HepG2 (cell line): ENCODE results near the gene ZBTB22. TPM values are rescaled to one million over a fixed set of nuclear protein-coding genes. Genes with fewer than 3 reads are reported as not detected.

Source experiments
- CBX2 ChIP-seq, 2 experiments: fragments of 200-600 bp in 1 of 2; sonication (generic); formaldehyde crosslinking in 1 of 2; IDR thresholded peaks; 2 replicates each; pipeline versions ENCODE4 v1.7.0 to v1.8.1; 2018 to 2022; ENCODE audit warnings: low read depth in 2 of 2, low read length in 1 of 2, mild to moderate bottlenecking in 1 of 2, missing genetic modification reagents in 1 of 2
- FOXJ3 ChIP-seq: sonication (generic); formaldehyde crosslinking; IDR thresholded peaks from 2 replicates; pipeline ENCODE4 v1.4.0; 2020; ENCODE audit warnings: missing genetic modification reagents, mild to moderate bottlenecking, borderline replicate concordance
- FOXK2 ChIP-seq: fragments of 450-650 bp; IDR thresholded peaks from 2 replicates; pipeline ENCODE4 v1.6.1; 2016
- GFI1 ChIP-seq: sonication (generic); formaldehyde crosslinking; IDR thresholded peaks from 2 replicates; pipeline ENCODE4 v1.5.0; 2020; ENCODE audit warnings: missing genetic modification reagents, mild to moderate bottlenecking, borderline replicate concordance
- HIVEP1 ChIP-seq: sonication (generic); formaldehyde crosslinking; IDR thresholded peaks from 2 replicates; pipeline ENCODE4 v1.4.0; 2020; ENCODE audit warnings: mild to moderate bottlenecking, missing genetic modification reagents
- IRF1 ChIP-seq: sonication (generic); formaldehyde crosslinking; IDR thresholded peaks from 2 replicates; pipeline ENCODE4 v1.4.0; 2020; ENCODE audit warnings: low read depth, mild to moderate bottlenecking, missing genetic modification reagents
- MBNL3 ChIP-seq: fragments of 250-450 bp; sonication (Bioruptor Pico); conservative IDR thresholded peaks from 2 replicates; pipeline ENCODE4 v1.8.0; 2022; ENCODE audit warnings: mild to moderate bottlenecking, inconsistent platforms
- PITX1 ChIP-seq: sonication (generic); formaldehyde crosslinking; IDR thresholded peaks from 2 replicates; pipeline ENCODE4 v1.5.1; 2020; ENCODE audit warnings: mild to moderate bottlenecking, missing genetic modification reagents
- POGK ChIP-seq: sonication (generic); formaldehyde crosslinking; conservative IDR thresholded peaks from 2 replicates; pipeline ENCODE4 v1.8.0; 2022; ENCODE audit warnings: mild to moderate bottlenecking, moderate library complexity, missing genetic modification reagents
- POLR2A ChIP-seq, 2 experiments: IDR thresholded peaks; 2 replicates each; pipeline ENCODE4 v1.6.1; 2011; ENCODE audit warnings: low read depth in 2 of 2, low read length in 2 of 2, mild to moderate bottlenecking in 1 of 2, moderate library complexity in 1 of 2; ENCODE audit not compliant: insufficient read depth in 1 of 2
- POLR2AphosphoS5 ChIP-seq: IDR thresholded peaks from 2 replicates; pipeline ENCODE4 v1.6.1; 2012; ENCODE audit warnings: low read depth, low read length
- POLR2G ChIP-seq: fragments of 200-400 bp; formaldehyde crosslinking; IDR thresholded peaks from 2 replicates; pipeline ENCODE4 v1.6.1; 2018; ENCODE audit warnings: mild to moderate bottlenecking, low read depth, low read length, moderate library complexity
- RAD21 ChIP-seq: fragments of 450-650 bp; formaldehyde crosslinking; IDR thresholded peaks from 2 replicates; pipeline ENCODE4 v1.5.0; 2020; ENCODE audit warnings: mild to moderate bottlenecking
- REL ChIP-seq: sonication (generic); formaldehyde crosslinking; conservative IDR thresholded peaks from 2 replicates; pipeline ENCODE4 v1.8.0; 2022; ENCODE audit warnings: mild to moderate bottlenecking, missing genetic modification reagents, moderate library complexity
- TBX2 ChIP-seq: sonication (generic); formaldehyde crosslinking; IDR thresholded peaks from 2 replicates; pipeline ENCODE4 v1.5.0; 2020; ENCODE audit warnings: missing genetic modification reagents, mild to moderate bottlenecking, borderline replicate concordance
- ZBTB7A ChIP-seq: sonication (generic); formaldehyde crosslinking; IDR thresholded peaks from 2 replicates; pipeline ENCODE4 v1.8.0; 2022; ENCODE audit warnings: mild to moderate bottlenecking, missing genetic modification reagents
- ZFX ChIP-seq: sonication (generic); formaldehyde crosslinking; IDR thresholded peaks from 2 replicates; pipeline ENCODE4 v1.4.0; 2020; ENCODE audit warnings: mild to moderate bottlenecking, low read depth, missing genetic modification reagents, moderate library complexity
- ZNF20 ChIP-seq: sonication (generic); formaldehyde crosslinking; IDR thresholded peaks from 2 replicates; pipeline ENCODE4 v1.4.0; 2020; ENCODE audit warnings: mild to moderate bottlenecking, moderate library complexity, missing genetic modification reagents
- ZNF251 ChIP-seq: sonication (generic); formaldehyde crosslinking; IDR thresholded peaks from 2 replicates; pipeline ENCODE4 v1.9.0; 2021; ENCODE audit warnings: mild to moderate bottlenecking, missing genetic modification reagents
- ZNF326 ChIP-seq: sonication (generic); formaldehyde crosslinking; IDR thresholded peaks from 2 replicates; pipeline ENCODE4 v1.4.0; 2020; ENCODE audit warnings: missing genetic modification reagents, borderline replicate concordance
- ZNF501 ChIP-seq: sonication (generic); formaldehyde crosslinking; IDR thresholded peaks from 2 replicates; pipeline ENCODE4 v1.5.1; 2020; ENCODE audit warnings: mild to moderate bottlenecking, moderate library complexity, missing genetic modification reagents
- ZNF674 ChIP-seq: sonication (generic); formaldehyde crosslinking; IDR thresholded peaks from 2 replicates; pipeline ENCODE4 v1.5.0; 2020; ENCODE audit warnings: low read depth, mild to moderate bottlenecking, missing genetic modification reagents
- ZNF816 ChIP-seq: sonication (generic); formaldehyde crosslinking; IDR thresholded peaks from 2 replicates; pipeline ENCODE4 v1.8.0; 2022; ENCODE audit warnings: missing genetic modification reagents, mild to moderate bottlenecking, borderline replicate concordance
- ZSCAN31 ChIP-seq: sonication (generic); formaldehyde crosslinking; IDR thresholded peaks from 2 replicates; pipeline ENCODE4 v1.5.0; 2020; ENCODE audit warnings: low read depth, mild to moderate bottlenecking, missing genetic modification reagents
- polyA plus RNA-seq, 8 experiments: library from polyadenylated mRNA; depleted of rRNA in 3 of 8; stranded (reverse) in 7 of 8; unstranded in 1 of 8; fragments of >200 nt; fragmentation: Illumina TruSeq in 4 of 8; extraction: Trizol in 4 of 8; gene quantifications; 2 replicates each; pipeline versions ENCODE4 v1.2.1 to v1.2.3, GENCODE V29; 2011 to 2016; ENCODE audit warnings: low read depth in 4 of 8, missing spikeins in 1 of 8, mixed read lengths in 1 of 8; ENCODE audit not compliant: insufficient read depth in 1 of 8
- total RNA-seq, 5 experiments: library from RNA; depleted of rRNA; stranded (reverse); fragments of >200 nt; fragmentation: Illumina TruSeq; extraction: Trizol; gene quantifications; 2 replicates each; pipeline ENCODE4 v1.2.3, GENCODE V29; 2016; ENCODE audit warnings: low read depth in 1 of 5
- TF ChIP-seq, protein P1 (sequence below): sonication (generic); formaldehyde crosslinking; IDR thresholded peaks from 2 replicates; pipeline ENCODE4 v1.4.0; 2020; ENCODE audit warnings: mild to moderate bottlenecking, missing genetic modification reagents
- TF ChIP-seq, protein P2 (sequence below): conservative IDR thresholded peaks from 2 replicates; pipeline ENCODE4 v1.6.1; 2018; ENCODE audit warnings: missing genetic modification reagents

The ZBTB22 gene
- total and polyA plus RNA-seq, 2 of the 13 experiments (the other 11 are each of a cell fraction or from before 2014, with no cell fraction given) = 8.0 to 10.6 TPM

DNA sequence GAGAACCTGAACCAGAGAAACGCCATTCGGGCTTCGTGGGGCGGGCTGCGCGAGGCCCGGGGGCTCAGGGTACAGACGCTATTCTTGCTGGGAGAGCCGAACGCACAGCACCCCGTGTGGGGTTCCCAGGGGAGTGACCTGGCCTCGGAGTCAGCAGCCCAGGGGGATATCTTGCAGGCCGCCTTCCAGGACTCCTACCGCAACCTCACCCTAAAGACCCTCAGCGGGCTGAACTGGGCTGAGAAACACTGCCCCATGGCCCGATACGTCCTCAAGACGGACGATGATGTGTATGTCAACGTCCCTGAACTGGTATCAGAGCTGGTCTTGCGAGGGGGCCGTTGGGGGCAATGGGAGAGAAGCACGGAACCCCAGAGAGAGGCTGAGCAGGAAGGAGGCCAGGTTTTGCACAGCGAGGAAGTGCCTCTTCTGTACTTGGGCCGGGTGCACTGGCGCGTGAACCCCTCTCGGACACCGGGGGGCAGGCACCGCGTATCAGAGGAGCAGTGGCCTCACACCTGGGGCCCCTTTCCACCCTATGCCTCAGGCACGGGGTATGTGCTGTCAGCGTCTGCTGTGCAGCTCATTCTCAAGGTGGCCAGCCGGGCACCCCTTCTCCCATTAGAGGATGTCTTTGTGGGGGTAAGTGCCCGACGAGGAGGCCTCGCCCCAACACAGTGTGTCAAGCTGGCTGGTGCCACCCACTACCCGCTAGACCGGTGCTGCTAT is 39.7 kb downstream of the ZBTB22 start (continued):
- TF ChIP-seq, protein P1, sequence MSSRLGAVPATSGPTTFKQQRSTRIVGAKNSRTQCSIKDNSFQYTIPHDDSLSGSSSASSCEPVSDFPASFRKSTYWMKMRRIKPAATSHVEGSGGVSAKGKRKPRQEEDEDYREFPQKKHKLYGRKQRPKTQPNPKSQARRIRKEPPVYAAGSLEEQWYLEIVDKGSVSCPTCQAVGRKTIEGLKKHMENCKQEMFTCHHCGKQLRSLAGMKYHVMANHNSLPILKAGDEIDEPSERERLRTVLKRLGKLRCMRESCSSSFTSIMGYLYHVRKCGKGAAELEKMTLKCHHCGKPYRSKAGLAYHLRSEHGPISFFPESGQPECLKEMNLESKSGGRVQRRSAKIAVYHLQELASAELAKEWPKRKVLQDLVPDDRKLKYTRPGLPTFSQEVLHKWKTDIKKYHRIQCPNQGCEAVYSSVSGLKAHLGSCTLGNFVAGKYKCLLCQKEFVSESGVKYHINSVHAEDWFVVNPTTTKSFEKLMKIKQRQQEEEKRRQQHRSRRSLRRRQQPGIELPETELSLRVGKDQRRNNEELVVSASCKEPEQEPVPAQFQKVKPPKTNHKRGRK (CRISPR knock-in tag) = no peak
- TF ChIP-seq POLR2AphosphoS5 (peak; percentile 17; the same call in 1 of the 2 replicates), ZNF501 (CRISPR knock-in tag) (0 out of 2 replicates have a peak, but pooled peaks have one; percentile 28), ZNF251 (CRISPR knock-in tag) (no peak), FOXJ3 (CRISPR knock-in tag) (no peak), POLR2G (peak; percentile 76), HIVEP1 (CRISPR knock-in tag) (peak; percentile 10; the same call in 1 of the 2 replicates), ZSCAN31 (CRISPR knock-in tag) (no peak), IRF1 (no peak), ZBTB7A (CRISPR knock-in tag) (peak; percentile 58; the same call in 1 of the 2 replicates), GFI1 (CRISPR knock-in tag) (no peak), CBX2 (IDR thresholded peaks at IDR 0.05; ENCODE audit: low read depth, low read length) (no peak), CBX2 (CRISPR knock-in tag; IDR thresholded peaks at IDR 0.05; ENCODE audit: low read depth) (no peak), MBNL3 (CRISPR knock-in tag) (no peak), POGK (CRISPR knock-in tag) (no peak), ZNF816 (no peak), ZNF20 (no peak), REL (CRISPR knock-in tag) (no peak), ZFX (CRISPR knock-in tag) (no peak), RAD21 (CRISPR knock-in tag) (0 out of 2 replicates have a peak, but pooled peaks have one; percentile 8), FOXK2 (no peak), ZNF326 (CRISPR knock-in tag) (no peak), PITX1 (no peak), ZNF674 (no peak), TBX2 (CRISPR knock-in tag) (no peak), POLR2A (IDR thresholded peaks at IDR 0.05; ENCODE audit: insufficient read depth in 1 of 2, low read depth in 2 of 2, low read length in 2 of 2) (peak in 1 of 2 experiments; percentile 44; a peak in 2 of 4 replicates)
- TF ChIP-seq, protein P2, sequence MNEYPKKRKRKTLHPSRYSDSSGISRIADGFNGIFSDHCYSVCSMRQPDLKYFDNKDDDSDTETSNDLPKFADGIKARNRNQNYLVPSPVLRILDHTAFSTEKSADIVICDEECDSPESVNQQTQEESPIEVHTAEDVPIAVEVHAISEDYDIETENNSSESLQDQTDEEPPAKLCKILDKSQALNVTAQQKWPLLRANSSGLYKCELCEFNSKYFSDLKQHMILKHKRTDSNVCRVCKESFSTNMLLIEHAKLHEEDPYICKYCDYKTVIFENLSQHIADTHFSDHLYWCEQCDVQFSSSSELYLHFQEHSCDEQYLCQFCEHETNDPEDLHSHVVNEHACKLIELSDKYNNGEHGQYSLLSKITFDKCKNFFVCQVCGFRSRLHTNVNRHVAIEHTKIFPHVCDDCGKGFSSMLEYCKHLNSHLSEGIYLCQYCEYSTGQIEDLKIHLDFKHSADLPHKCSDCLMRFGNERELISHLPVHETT (CRISPR knock-in tag) = no peak
